ENCODE results near the gene KCNQ1.

Gene KCNQ1

GRCh38 chr11:2534134-2534956, 89.5 kb downstream of the KCNQ1 start:
- ATAC-seq (no peak), DNase-seq (peak; percentile 20)

GRCh38 chr11:2534957-2535672, 90.3 kb downstream of the KCNQ1 start:
- ATAC-seq = no peak
- no peak for DNase-seq

GRCh38 chr11:2535673-2536439, 91.0 kb downstream of the KCNQ1 start:
- ATAC-seq (no peak), DNase-seq (no peak)

GRCh38 chr11:2536440-2536989, 91.7 kb downstream of the KCNQ1 start:
- no peak for DNase-seq
- ATAC-seq = no peak

- ATAC-seq (no peak), DNase-seq (no peak)
These were observed 92.3 kb downstream of the KCNQ1 start for GRCh38 chr11:2537010-2537705.

GRCh38 chr11:2537896-2538724, 93.3 kb downstream of the KCNQ1 start:
- ATAC-seq (no peak), DNase-seq (no peak)

GRCh38 chr11:2538951-2539350, 94.1 kb downstream of the KCNQ1 start:
- no peak for DNase-seq
- ATAC-seq = no peak

- ATAC-seq (no peak), DNase-seq (no peak)
These were observed 94.8 kb downstream of the KCNQ1 start for GRCh38 chr11:2539371-2540222.

- ATAC-seq = no peak
- no peak for DNase-seq
These were observed 95.6 kb downstream of the KCNQ1 start for GRCh38 chr11:2540223-2540991.

- ATAC-seq (no peak), DNase-seq (no peak)
These were observed 96.3 kb downstream of the KCNQ1 start for GRCh38 chr11:2540992-2541680.

GRCh38 chr11:2541881-2542361, 97.1 kb downstream of the KCNQ1 start:
- no peak for DNase-seq
- no peak for ATAC-seq

- DNase-seq (no peak), ATAC-seq (no peak)
These were observed 97.6 kb downstream of the KCNQ1 start for GRCh38 chr11:2542406-2542805.

GRCh38 chr11:2547806-2548205, 103.0 kb downstream of the KCNQ1 start:
- no peak for ATAC-seq
- no peak for DNase-seq

- DNase-seq = no peak
- ATAC-seq = no peak
These were observed 103.8 kb downstream of the KCNQ1 start for GRCh38 chr11:2548596-2548995.

- no peak for DNase-seq
- no peak for ATAC-seq
These were observed 104.3 kb downstream of the KCNQ1 start for GRCh38 chr11:2549080-2549479.

- ATAC-seq (no peak), DNase-seq (no peak)
These were observed 104.7 kb downstream of the KCNQ1 start for GRCh38 chr11:2549491-2549875.

- ATAC-seq (no peak), DNase-seq (no peak)
These were observed 105.2 kb downstream of the KCNQ1 start for GRCh38 chr11:2549876-2550605.

GRCh38 chr11:2550606-2550970, 105.8 kb downstream of the KCNQ1 start:
- DNase-seq (no peak), ATAC-seq (no peak)

Data from stimulated activated naive CD8-positive, alpha-beta T cell treated with anti-CD3 and anti-CD28 coated beads, Interleukin-15, Interleukin-2, amounts not matched to agents 100 U/mL and 50 U/mL, for 24 hours (primary cell).